ENCODE data around the gene MRGPRF.

MRGPRF gene

GRCh38 chr11:69013009-69013951, at the start of gene MRGPRF:
Gene MRGPRF, minus strand, starts transcription at chr11:69013246. Its CDS starts 3,345 bp downstream, at chr11:69009901.
- no peak for DNase-seq

GRCh38 chr11:69062169-69062855, 49.3 kb upstream of the MRGPRF start:
- DNase-seq, result no peak

- no peak for DNase-seq
These were observed 48.6 kb upstream of the MRGPRF start for GRCh38 chr11:69061713-69062053.

- no peak for DNase-seq
These were observed 48.0 kb upstream of the MRGPRF start for GRCh38 chr11:69060806-69061712.

GRCh38 chr11:69059985-69060384, 46.9 kb upstream of the MRGPRF start:
- no peak for DNase-seq

- no peak for DNase-seq
These were observed 46.4 kb upstream of the MRGPRF start for GRCh38 chr11:69059429-69059828.

- no peak for DNase-seq
These were observed 45.6 kb upstream of the MRGPRF start for GRCh38 chr11:69058511-69059270.

- DNase-seq, result no peak
These were observed 44.8 kb upstream of the MRGPRF start for GRCh38 chr11:69057801-69058200.

- no peak for DNase-seq
These were observed 44.2 kb upstream of the MRGPRF start for GRCh38 chr11:69057236-69057635.

GRCh38 chr11:69055598-69056516, 42.8 kb upstream of the MRGPRF start:
- DNase-seq, result no peak

GRCh38 chr11:69055212-69055586, 42.2 kb upstream of the MRGPRF start:
- DNase-seq, result no peak

- DNase-seq, result no peak
These were observed 41.6 kb upstream of the MRGPRF start for GRCh38 chr11:69054397-69055211.

- DNase-seq, result no peak
These were observed 40.7 kb upstream of the MRGPRF start for GRCh38 chr11:69053546-69054396.

- DNase-seq, result no peak
These were observed 40.1 kb upstream of the MRGPRF start for GRCh38 chr11:69053169-69053477.

- DNase-seq, result no peak
These were observed 39.5 kb upstream of the MRGPRF start for GRCh38 chr11:69052343-69053168.

- DNase-seq, result no peak
These were observed 38.6 kb upstream of the MRGPRF start for GRCh38 chr11:69051381-69052342.

All from stimulated activated naive CD4-positive, alpha-beta T cell treated with Interleukin-2 at 50 U/mL for 16 hours (primary cell).